GM12878 (cell line): ENCODE data around the gene ORAI3. TPM values are rescaled to one million over a fixed set of nuclear protein-coding genes. Genes with fewer than 3 reads are reported as not detected.

Experiments used
- ATAC-seq: fragments of 200-7000 bp; cut with Tn5 transposase; 3 replicates; pipeline ENCODE4 v1.9.1; 2020; ENCODE audit warnings: mild to moderate bottlenecking, moderate library complexity
- BruUV-seq: library from RNA; stranded (reverse); fragments of 400-500 nt; replicated peaks from 2 replicates; lab custom pipeline; 2021; lab: Mats Ljungman, UMichigan
- CTCF ChIA-PET: fragments of 300-600 bp; sonication (Branson Sonifier 250); formaldehyde crosslinking; extraction: SDS; loops from one replicate; lab custom pipeline; 2021; ENCODE audit warnings: inconsistent platforms; lab: Yijun Ruan, JAX
- POLR2A ChIA-PET: fragments of 350-600 bp; formaldehyde crosslinking; extraction: SDS; loops from one replicate; lab custom pipeline; 2021; ENCODE audit warnings: inconsistent platforms; lab: Charles Lee
- RAD21 ChIA-PET: fragments of 300-600 bp; sonication (Branson Sonifier 250); formaldehyde crosslinking; loops from one replicate; lab custom pipeline; 2023; ENCODE audit warnings: antibody characterized with exemption; ENCODE audit not compliant: unreplicated experiment; lab: Charles Lee
- SMC1A ChIA-PET: fragments of 300-600 bp; sonication (Branson Sonifier 250); formaldehyde crosslinking; loops from one replicate; lab custom pipeline; 2023; ENCODE audit not compliant: unreplicated experiment, uncharacterized antibody; lab: Charles Lee
- DNase-seq: peaks from one replicate; pipeline ENCODE4 v3.0.0-alpha.2; 2011; ENCODE audit warnings: low read depth, low spot score
- FAIRE-seq: peaks from 3 replicates; lab custom pipeline; 2011; peaks lifted over from hg19 to GRCh38; lab: Jason Lieb, UNC
- H2AFZ ChIP-seq: 2 replicates; pipeline ENCODE4 v1.6.0; 2011; ENCODE audit warnings: low read depth, low read length, control low read depth; ENCODE audit not compliant: control insufficient read depth
- H3K27ac ChIP-seq: 2 replicates; pipeline ENCODE4 v1.5.1; 2011; ENCODE audit warnings: control low read depth; ENCODE audit not compliant: control insufficient read depth, insufficient read depth
- H3K27me3 ChIP-seq, 2 experiments: replicated peaks in 1 of 2; 2 replicates each; pipeline versions ENCODE4 v1.6.0 to v1.6.1; 2011; ENCODE audit warnings: low read length in 1 of 2; ENCODE audit not compliant: control insufficient read depth in 2 of 2, insufficient read depth in 2 of 2
- H3K36me3 ChIP-seq, 2 experiments: 2 replicates each; pipeline ENCODE4 v1.5.1; 2011; ENCODE audit warnings: low read length in 1 of 2; ENCODE audit not compliant: control insufficient read depth in 2 of 2, insufficient read depth in 2 of 2
- H3K4me1 ChIP-seq: 2 replicates; pipeline ENCODE4 v1.6.1; 2011; ENCODE audit warnings: mild to moderate bottlenecking, low read length, moderate library complexity, mixed read lengths; ENCODE audit not compliant: control insufficient read depth, insufficient read depth
- H3K4me2 ChIP-seq: 2 replicates; pipeline ENCODE4 v1.6.0; 2011; ENCODE audit warnings: control low read depth; ENCODE audit not compliant: control insufficient read depth, insufficient read depth
- H3K4me3 ChIP-seq: fragments of 200-600 bp; sonication (generic); 2 replicates; pipeline ENCODE4 v1.5.1; 2016
- H3K79me2 ChIP-seq: 2 replicates; pipeline ENCODE4 v1.6.0; 2011; ENCODE audit warnings: low read length; ENCODE audit not compliant: control insufficient read depth, insufficient read depth
- H3K9ac ChIP-seq: 2 replicates; pipeline ENCODE4 v1.8.0; 2011; ENCODE audit warnings: low read length, control low read depth, mixed read lengths; ENCODE audit not compliant: control insufficient read depth, insufficient read depth
- H3K9me3 ChIP-seq: replicated peaks from 3 replicates; pipeline ENCODE4 v1.5.1; 2011; ENCODE audit warnings: mild to moderate bottlenecking, low read length; ENCODE audit not compliant: control insufficient read depth, insufficient read depth
- H4K20me1 ChIP-seq: 2 replicates; pipeline ENCODE4 v1.6.0; 2011; ENCODE audit not compliant: control insufficient read depth, insufficient read depth
- HDAC2 ChIP-seq: fragments of 200-600 bp; sonication (generic); IDR thresholded peaks from 2 replicates; pipeline ENCODE4 v1.6.1; 2017
- MYC ChIP-seq: IDR thresholded peaks from 2 replicates; pipeline ENCODE4 v1.6.1; 2011; ENCODE audit warnings: mild to moderate bottlenecking, low read length, moderate library complexity, inconsistent platforms; ENCODE audit not compliant: insufficient read depth, insufficient replicate concordance, insufficient read length, severe bottlenecking
- PRDM15 ChIP-seq: fragments of 450-650 bp; formaldehyde crosslinking; IDR thresholded peaks from 2 replicates; pipeline ENCODE4 v1.4.0; 2020; ENCODE audit warnings: mild to moderate bottlenecking, moderate library complexity
- SIN3A ChIP-seq: IDR thresholded peaks from 2 replicates; pipeline ENCODE4 v1.6.1; 2012; ENCODE audit warnings: low read depth, low read length, improper control_type of control experiment
- ZZZ3 ChIP-seq: IDR thresholded peaks from 2 replicates; pipeline ENCODE4 v1.6.1; 2011; ENCODE audit warnings: low read depth; ENCODE audit not compliant: control insufficient read depth, insufficient read length
- WGBS: methylation state at CpG from one replicate; pipeline ENCODE4 v1.1.6; 2016; ENCODE audit warnings: low lambda C conversion rate; ENCODE audit not compliant: insufficient replicate concordance, insufficient coverage; ENCODE audit errors: missing lambda C conversion rate; 5-methylcytosine and 5-hydroxymethylcytosine counted together
- in situ Hi-C: fragments of 300-500 bp; cut with MboI; formaldehyde crosslinking; loops from 9 replicates; pipeline ENCODE4 v1.14.3; 2018; ENCODE audit warnings: mixed read lengths
- intact Hi-C: fragments of 100-400 bp; cut with micrococcal nuclease; formaldehyde crosslinking; loops from one replicate; pipeline ENCODE4 v1.14.2; 2022; ENCODE audit not compliant: unreplicated experiment
- polyA plus RNA-seq, 11 experiments: library from polyadenylated mRNA; depleted of rRNA in 4 of 11; unstranded in 6 of 11; stranded (reverse) in 5 of 11; fragments of >200 nt; fragmentation: Nextera tagmentation in 4 of 11; fragmentation: Illumina TruSeq in 1 of 11; extraction: Ambion mirVana in 4 of 11; extraction: Trizol in 1 of 11; gene quantifications; 1 replicate in 1 of 11; 2 replicates in 10 of 11; pipeline versions ENCODE4 v1.2.1 to v1.2.3, GENCODE V29; 2011 to 2016; ENCODE audit warnings: inconsistent platforms in 2 of 11, missing spikeins in 2 of 11, low read depth in 1 of 11
- total RNA-seq, 4 experiments: library from RNA; depleted of rRNA in 3 of 4; stranded (reverse); fragments of >200 nt in 3 of 4; fragmentation: Illumina TruSeq in 1 of 4; extraction: Trizol in 1 of 4; gene quantifications; 2 replicates each; pipeline versions ENCODE4 v1.2.1 to v1.2.3, GENCODE V29; 2013 to 2021
- TF ChIP-seq, protein P1 (sequence below): fragments of 450-650 bp; IDR thresholded peaks from 2 replicates; pipeline ENCODE4 v1.6.1; 2016; ENCODE audit warnings: mild to moderate bottlenecking
- TF ChIP-seq, protein P2 (sequence below): IDR thresholded peaks from 2 replicates; pipeline ENCODE4 v1.6.1; 2012; ENCODE audit warnings: low read depth, low read length, improper control_type of control experiment

ORAI3 gene
- total and polyA plus RNA-seq, 10 of the 15 experiments (the other 5 are each of a cell fraction or from before 2014, with no cell fraction given) = 3.4 to 21.9 (median 16.2) TPM

DNA sequence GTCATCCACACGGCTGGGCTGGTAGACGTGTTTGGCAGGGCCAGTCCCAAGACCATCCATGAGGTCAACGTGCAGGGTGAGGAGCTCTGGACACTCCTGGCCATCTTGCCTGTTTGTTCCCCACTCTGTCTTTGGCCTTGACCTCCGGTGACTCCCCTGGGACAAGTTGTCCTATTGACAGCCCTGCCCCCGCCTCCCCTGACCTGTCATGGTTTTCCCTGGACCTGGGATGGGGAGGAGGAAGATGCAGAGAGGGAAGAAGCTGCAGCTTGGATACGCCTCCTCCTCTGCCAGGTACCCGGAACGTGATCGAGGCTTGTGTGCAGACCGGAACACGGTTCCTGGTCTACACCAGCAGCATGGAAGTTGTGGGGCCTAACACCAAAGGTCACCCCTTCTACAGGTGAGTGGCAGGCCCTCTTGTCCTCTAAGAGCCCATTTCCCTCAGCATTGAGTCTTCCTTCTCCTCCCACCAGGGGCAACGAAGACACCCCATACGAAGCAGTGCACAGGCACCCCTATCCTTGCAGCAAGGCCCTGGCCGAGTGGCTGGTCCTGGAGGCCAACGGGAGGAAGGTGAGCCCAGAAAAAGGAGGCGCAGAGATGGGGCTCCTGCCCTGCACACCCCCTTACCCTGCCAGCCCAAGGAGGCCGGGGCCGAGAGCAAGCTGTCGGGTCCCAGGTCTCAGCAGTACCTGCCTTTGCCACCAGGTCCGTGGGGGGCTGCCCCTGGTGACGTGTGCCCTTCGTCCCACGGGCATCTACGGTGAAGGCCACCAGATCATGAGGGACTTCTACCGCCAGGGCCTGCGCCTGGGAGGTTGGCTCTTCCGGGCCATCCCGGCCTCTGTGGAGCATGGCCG, 37.5 kb downstream of the ORAI3 start:
- in situ Hi-C loops = loop anchor here (5.0 to 25.0 kb wide), 2 partner anchors 111 to 451 kb away; partner anchors contain the start of genes COX6A2 and ZNF843
- RAD21 ChIA-PET = interaction anchor here (0.9 to 2.9 kb wide), 7 partner anchors 9 to 882 kb away, joined by 3 to 25 read pairs (median 5); partner anchors contain the start of genes ZNF646, ZNF668 and ZNF843
- DNase-seq (no peak), ATAC-seq (no peak), FAIRE-seq (no peak)
- intact Hi-C loops = no loop called here
- Histone ChIP-seq H3K79me2 (no peaks in the 10 kb centered on the region), H2AFZ (no peak overlapping the region), H3K36me3 (peaks cover 5 to 17% of the 10 kb centered on the region in 2 experiments), H3K27ac (no peak overlapping the region), H3K4me2 (no peak overlapping the region), H3K9ac (no peak overlapping the region), H3K27me3 (no peaks in the 10 kb centered on the region), H3K9me3 (no peaks in the 10 kb centered on the region), H3K4me3 (no peak overlapping the region), H4K20me1 (no peaks in the 10 kb centered on the region), H3K4me1 (no peaks in the 10 kb centered on the region)
- 90% methylated on average over 29 of the region's 29 CpGs for WGBS
- no peak for TF ChIP-seq HDAC2
- no peak for TF ChIP-seq SIN3A
- TF ChIP-seq PRDM15 (CRISPR knock-in tag) = no peak
- TF ChIP-seq, protein P1, sequence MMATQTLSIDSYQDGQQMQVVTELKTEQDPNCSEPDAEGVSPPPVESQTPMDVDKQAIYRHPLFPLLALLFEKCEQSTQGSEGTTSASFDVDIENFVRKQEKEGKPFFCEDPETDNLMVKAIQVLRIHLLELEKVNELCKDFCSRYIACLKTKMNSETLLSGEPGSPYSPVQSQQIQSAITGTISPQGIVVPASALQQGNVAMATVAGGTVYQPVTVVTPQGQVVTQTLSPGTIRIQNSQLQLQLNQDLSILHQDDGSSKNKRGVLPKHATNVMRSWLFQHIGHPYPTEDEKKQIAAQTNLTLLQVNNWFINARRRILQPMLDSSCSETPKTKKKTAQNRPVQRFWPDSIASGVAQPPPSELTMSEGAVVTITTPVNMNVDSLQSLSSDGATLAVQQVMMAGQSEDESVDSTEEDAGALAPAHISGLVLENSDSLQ = 0 out of 2 replicates have a peak, but pooled peaks have one; percentile 15
- TF ChIP-seq ZZZ3 = no peak
- TF ChIP-seq, protein P2, sequence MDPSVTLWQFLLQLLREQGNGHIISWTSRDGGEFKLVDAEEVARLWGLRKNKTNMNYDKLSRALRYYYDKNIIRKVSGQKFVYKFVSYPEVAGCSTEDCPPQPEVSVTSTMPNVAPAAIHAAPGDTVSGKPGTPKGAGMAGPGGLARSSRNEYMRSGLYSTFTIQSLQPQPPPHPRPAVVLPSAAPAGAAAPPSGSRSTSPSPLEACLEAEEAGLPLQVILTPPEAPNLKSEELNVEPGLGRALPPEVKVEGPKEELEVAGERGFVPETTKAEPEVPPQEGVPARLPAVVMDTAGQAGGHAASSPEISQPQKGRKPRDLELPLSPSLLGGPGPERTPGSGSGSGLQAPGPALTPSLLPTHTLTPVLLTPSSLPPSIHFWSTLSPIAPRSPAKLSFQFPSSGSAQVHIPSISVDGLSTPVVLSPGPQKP = no peak
- TF ChIP-seq MYC = no peak
- CTCF ChIA-PET = interaction anchor here (0.8 to 2.8 kb wide), 17 partner anchors 9 to 882 kb away, joined by 3 to 17 read pairs (median 6); partner anchors contain the start of genes VKORC1, ZNF646 and ZNF668
- POLR2A ChIA-PET = interaction anchor here (0.9 to 1.2 kb wide), 2 partner anchors 8 to 12 kb away, joined by 3 read pairs; no protein-coding TSS in a partner anchor
- BruUV-seq = no TSS peak
- SMC1A ChIA-PET = interaction anchor here (1.0 to 2.8 kb wide), 7 partner anchors 12 to 456 kb away, joined by 3 to 11 read pairs (median 5); partner anchors contain the start of genes VKORC1, ZNF646, ZNF668 and ZNF843
